H7 (cell line): ENCODE data around the gene ACCSL. TPM values are rescaled to one million over a fixed set of nuclear protein-coding genes. Genes with fewer than 3 reads are reported as not detected.

ENCODE experiments used
- DNase-seq: peaks from one replicate; pipeline ENCODE4 v3.0.0; 2012
- H3K27me3 ChIP-seq: 2 replicates; pipeline ENCODE4 v1.6.0; 2011; ENCODE audit warnings: mild to moderate bottlenecking, low read length; ENCODE audit not compliant: control insufficient read depth, insufficient read depth
- H3K36me3 ChIP-seq: replicated peaks from 2 replicates; pipeline ENCODE4 v1.5.1; 2011; ENCODE audit warnings: low read length; ENCODE audit not compliant: control insufficient read depth, insufficient read depth
- H3K4me3 ChIP-seq: 2 replicates; pipeline ENCODE4 v1.5.1; 2011; ENCODE audit warnings: low read depth, mild to moderate bottlenecking, control low read depth, low read length, moderate library complexity; ENCODE audit not compliant: insufficient read depth
- total RNA-seq: library from RNA; depleted of rRNA; stranded (reverse); fragments of >200 nt; shearing (Covaris generic); gene quantifications from 2 replicates; pipeline ENCODE4 v1.2.3, GENCODE V29; 2014

Gene ACCSL
- total RNA-seq, 1 experiment from 2014 or later, result not detected

GRCh38 chr11:44011797-44012196, 36.0 kb upstream of the ACCSL start:
- DNase-seq, result peak; percentile 2
- no peak overlapping the region for H3K4me3 ChIP-seq
- no peaks in the 10 kb centered on the region for H3K36me3 ChIP-seq
- H3K27me3 ChIP-seq, result no peaks in the 10 kb centered on the region

DNA sequence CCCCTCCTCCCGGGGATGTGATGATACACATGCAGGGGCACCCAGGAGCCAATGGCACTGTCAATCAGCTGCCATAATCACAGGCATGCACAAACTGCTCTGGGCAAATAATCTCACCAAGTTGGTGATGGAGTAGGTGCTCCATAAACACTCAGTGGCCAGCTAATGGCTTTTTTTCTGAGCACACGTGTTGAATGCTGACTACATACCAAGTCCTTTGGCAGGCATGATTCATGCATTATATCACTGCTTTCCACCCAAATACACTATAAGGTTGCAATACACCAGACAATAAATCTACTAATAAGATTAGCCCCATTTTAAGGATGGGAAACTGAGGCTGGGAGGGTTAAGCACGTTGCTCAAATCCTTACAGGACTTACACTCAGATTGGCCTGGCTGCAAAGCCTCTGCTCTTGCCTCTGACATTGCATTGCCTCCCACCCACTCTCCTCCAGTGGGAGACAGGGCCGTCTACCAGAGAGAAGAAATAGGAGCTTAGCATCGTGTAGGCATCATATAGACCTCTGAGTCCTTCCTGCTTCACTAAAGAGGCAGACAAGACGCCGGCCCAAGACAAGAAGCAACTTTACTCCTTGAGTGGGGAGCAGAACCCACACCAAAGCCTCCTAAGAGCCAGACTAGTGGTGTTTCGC, 32.7 kb upstream of the ACCSL start:
- H3K4me3 ChIP-seq, result no peak overlapping the region
- DNase-seq, result peak; percentile 1
- no peaks in the 10 kb centered on the region for H3K36me3 ChIP-seq
- no peaks in the 10 kb centered on the region for H3K27me3 ChIP-seq

DNA sequence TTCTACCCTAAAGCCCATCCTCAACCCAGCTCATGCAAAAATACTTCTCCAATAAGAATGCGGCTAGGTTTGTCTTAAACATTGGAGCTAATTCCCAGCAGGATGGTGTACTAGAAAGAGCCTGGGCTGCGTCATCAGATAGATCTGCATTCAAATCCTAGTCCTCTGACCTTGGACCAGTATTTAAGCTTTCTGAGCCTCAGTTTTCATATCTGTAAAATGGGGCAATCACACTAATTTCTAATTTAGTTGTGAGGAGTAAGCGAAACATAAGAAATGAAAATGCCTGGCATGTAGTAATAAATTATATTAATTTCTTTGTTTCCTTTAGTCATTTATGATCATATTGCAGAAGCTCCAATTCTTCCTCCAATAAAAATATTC, 32.2 kb upstream of the ACCSL start:
- Histone ChIP-seq H3K36me3 (no peaks in the 10 kb centered on the region), H3K4me3 (no peak overlapping the region), H3K27me3 (no peaks in the 10 kb centered on the region)
- no peak for DNase-seq

GRCh38 chr11:44016131-44016530, 31.6 kb upstream of the ACCSL start:
- H3K4me3 ChIP-seq, result no peak overlapping the region
- H3K27me3 ChIP-seq, result no peaks in the 10 kb centered on the region
- peak; percentile 7 for DNase-seq
- H3K36me3 ChIP-seq, result no peaks in the 10 kb centered on the region

- no peak for DNase-seq
- no peaks in the 10 kb centered on the region for H3K27me3 ChIP-seq
- H3K4me3 ChIP-seq, result no peak overlapping the region
- no peaks in the 10 kb centered on the region for H3K36me3 ChIP-seq
These were observed 31.0 kb upstream of the ACCSL start for GRCh38 chr11:44016546-44017442.

- DNase-seq, result no peak
- Histone ChIP-seq H3K4me3 (no peak overlapping the region), H3K36me3 (no peaks in the 10 kb centered on the region)
These were observed 30.2 kb upstream of the ACCSL start for GRCh38 chr11:44017443-44018126.

GRCh38 chr11:44018127-44018521, 29.7 kb upstream of the ACCSL start:
- H3K36me3 ChIP-seq, result no peaks in the 10 kb centered on the region
- H3K27me3 ChIP-seq, result no peaks in the 10 kb centered on the region
- H3K4me3 ChIP-seq, result no peak overlapping the region
- no peak for DNase-seq

More at GRCh38 chr11:44017443-44018126, 30.2 kb upstream of the ACCSL start:
- no peaks in the 10 kb centered on the region for H3K27me3 ChIP-seq

- Histone ChIP-seq H3K36me3 (no peaks in the 10 kb centered on the region), H3K27me3 (no peaks in the 10 kb centered on the region), H3K4me3 (no peak overlapping the region)
- no peak for DNase-seq
These were observed 29.0 kb upstream of the ACCSL start for GRCh38 chr11:44018829-44019228.

GRCh38 chr11:44024977-44025376, 22.8 kb upstream of the ACCSL start:
- Histone ChIP-seq H3K4me3 (no peak overlapping the region), H3K27me3 (no peaks in the 10 kb centered on the region), H3K36me3 (no peaks in the 10 kb centered on the region)
- DNase-seq, result no peak

GRCh38 chr11:44025727-44026126, 22.1 kb upstream of the ACCSL start:
- Histone ChIP-seq H3K27me3 (no peaks in the 10 kb centered on the region), H3K36me3 (no peaks in the 10 kb centered on the region), H3K4me3 (no peak overlapping the region)
- no peak for DNase-seq

DNA sequence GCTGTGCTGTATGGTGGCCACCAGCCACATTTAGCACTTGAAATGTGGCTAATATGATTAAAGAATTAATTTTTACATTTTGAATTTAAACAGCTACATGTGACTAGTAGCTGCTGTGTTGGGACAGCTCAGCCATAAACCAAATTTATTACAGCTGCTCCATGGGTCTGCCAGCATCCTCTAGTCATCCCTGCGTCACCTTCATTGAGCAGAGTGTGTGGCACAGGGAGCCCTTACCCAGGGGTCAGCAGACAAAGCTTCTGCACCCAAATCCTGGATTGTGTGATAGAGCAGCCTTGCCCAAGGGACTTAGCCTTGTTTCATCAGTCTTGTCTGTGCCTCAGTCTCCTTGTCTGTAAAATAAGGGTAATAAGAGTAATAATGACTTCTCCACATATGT, 19.4 kb upstream of the ACCSL start:
- no peak for DNase-seq
- H3K4me3 ChIP-seq, result no peak overlapping the region
- H3K27me3 ChIP-seq, result no peaks in the 10 kb centered on the region
- H3K36me3 ChIP-seq, result no peaks in the 10 kb centered on the region

DNA sequence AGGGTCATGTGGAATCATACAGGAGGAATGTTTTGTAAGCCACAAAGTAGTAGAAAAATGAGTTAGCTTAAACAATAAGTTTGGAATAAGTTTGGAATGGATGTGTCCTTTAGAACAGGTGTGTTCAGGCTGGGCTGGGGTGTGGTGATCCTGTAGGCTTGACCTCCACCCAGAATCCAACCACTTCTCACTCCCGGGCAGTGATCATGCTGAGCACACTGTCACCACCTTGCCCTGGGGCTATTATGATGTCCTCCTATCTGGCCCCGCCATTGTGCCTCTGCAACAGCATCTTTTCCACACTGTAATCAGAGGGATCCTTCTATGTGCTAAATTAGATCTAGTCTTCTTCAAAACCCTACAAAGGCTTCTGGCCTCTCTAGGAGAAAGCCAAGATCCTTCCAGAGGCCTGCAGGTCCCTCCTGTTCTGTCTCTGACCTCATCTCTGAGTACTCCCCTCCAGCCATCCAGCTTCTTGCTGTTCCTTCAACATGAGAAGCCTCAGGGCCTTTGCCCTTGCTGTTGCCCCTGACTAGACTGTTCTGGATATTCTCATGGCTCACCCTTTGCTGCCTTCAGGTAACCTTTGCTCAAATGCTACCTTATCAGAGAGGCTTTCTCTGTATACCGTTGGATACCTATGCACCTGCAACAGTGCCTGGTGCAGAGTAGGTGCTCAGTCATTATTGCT, 18.8 kb upstream of the ACCSL start:
- Histone ChIP-seq H3K36me3 (no peaks in the 10 kb centered on the region), H3K4me3 (no peak overlapping the region), H3K27me3 (no peaks in the 10 kb centered on the region)
- no peak for DNase-seq

DNA sequence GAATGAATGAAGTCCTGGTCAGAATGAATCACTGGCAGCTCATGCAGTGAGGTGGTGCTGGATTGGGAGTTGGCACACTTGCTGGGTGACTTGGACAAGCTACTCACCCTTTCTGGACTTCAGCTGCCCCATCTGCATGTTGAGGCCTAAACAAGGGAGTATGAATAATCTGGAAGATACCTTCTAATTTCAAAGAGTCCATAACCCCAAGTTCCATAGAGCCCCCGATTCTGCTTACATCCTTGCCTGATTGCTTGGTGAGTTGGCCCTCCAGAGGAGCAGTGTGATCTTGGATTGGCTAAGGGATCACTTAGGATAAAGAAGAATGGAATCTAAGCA, 18.3 kb upstream of the ACCSL start:
- Histone ChIP-seq H3K4me3 (no peak overlapping the region), H3K27me3 (no peaks in the 10 kb centered on the region), H3K36me3 (no peaks in the 10 kb centered on the region)
- DNase-seq, result no peak

DNA sequence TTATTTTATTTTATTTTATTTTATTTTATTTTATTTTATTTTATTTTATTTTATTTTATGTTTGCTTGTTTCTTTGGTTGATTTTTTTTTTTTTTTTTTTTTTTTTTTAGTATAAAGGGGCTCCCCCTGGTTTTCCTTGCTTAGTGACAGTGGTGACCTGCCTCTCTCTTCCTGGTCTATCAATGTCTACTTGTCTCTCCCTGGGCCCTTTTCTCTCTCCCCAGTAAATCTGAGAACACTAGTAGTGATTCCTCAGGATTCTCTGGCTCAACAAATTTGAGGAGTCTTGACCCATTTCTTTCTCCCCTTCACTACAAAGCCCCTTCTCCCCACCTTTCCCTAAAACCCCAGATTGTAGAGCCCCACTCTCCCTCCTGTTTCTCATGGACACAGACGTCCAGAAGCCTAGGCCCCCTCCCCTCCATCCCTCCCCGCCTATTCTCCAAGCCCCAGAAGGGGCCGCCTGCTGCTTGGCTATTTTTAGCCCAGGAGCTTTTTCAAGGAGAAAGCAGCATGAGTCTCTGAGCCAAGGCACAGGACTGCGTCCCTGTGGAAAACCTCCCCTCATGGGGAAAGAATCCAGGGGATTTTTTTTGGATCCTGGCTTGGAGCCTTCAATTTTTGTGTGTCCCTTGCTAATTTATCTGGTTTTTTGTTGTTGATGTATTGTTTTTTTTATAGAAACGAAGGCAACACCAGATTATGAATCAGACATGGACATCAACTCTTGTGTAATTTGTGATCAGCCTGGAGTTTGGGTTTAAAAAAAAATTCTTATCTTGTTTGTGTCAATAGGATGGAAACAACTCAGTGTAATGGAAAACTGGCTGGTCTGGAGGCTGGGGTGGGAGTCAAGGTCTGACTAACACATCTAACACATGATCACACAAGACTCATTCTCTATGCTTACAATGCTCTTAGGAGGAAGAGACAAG, 17.5 kb upstream of the ACCSL start:
- Histone ChIP-seq H3K36me3 (no peaks in the 10 kb centered on the region), H3K4me3 (no peak overlapping the region), H3K27me3 (no peaks in the 10 kb centered on the region)
- peak; percentile 46 for DNase-seq
